NCI-H2081 (cell line): Measurements from ENCODE around the gene AAMDC.

Source experiments
- DNase-seq, 2 experiments: peaks; one replicate each; lab custom pipeline; 2025; lab: John Stamatoyannopoulos, UW

Gene AAMDC

GRCh38 chr11:77820565-77821348 lies at the start of gene AAMDC, which contains the start of gene RSF1:
Gene AAMDC (plus strand): TSS chr11:77821144. CDS start chr11:77842497, 21,353 bp downstream.
Gene RSF1 (minus strand): TSS chr11:77820722. CDS start chr11:77820714, 8 bp downstream.
- peak; percentile 96 to 99 for DNase-seq

GRCh38 chr11:77775936-77776335 lies 45.0 kb upstream of the AAMDC start:
- DNase-seq: no peak

GRCh38 chr11:77776455-77776854 lies 44.5 kb upstream of the AAMDC start:
- DNase-seq: peak; percentile 6 to 36

GRCh38 chr11:77778118-77778517 lies 42.8 kb upstream of the AAMDC start:
- DNase-seq: no peak

- DNase-seq: no peak
Observed at GRCh38 chr11:77778549-77778948, 42.4 kb upstream of the AAMDC start.

- no peak for DNase-seq
Observed at GRCh38 chr11:77779935-77780334, 41.0 kb upstream of the AAMDC start.

GRCh38 chr11:77783025-77783424 lies 37.9 kb upstream of the AAMDC start:
- no peak for DNase-seq

- no peak for DNase-seq
Observed at GRCh38 chr11:77784572-77784971, 36.4 kb upstream of the AAMDC start.

GRCh38 chr11:77789061-77789730 lies 31.7 kb upstream of the AAMDC start:
- DNase-seq: no peak

- no peak for DNase-seq
Observed at GRCh38 chr11:77789731-77790476, 31.0 kb upstream of the AAMDC start.

- DNase-seq: no peak
Observed at GRCh38 chr11:77791301-77791700, 29.6 kb upstream of the AAMDC start.

GRCh38 chr11:77793972-77794371 lies 27.0 kb upstream of the AAMDC start:
- no peak for DNase-seq

- DNase-seq: no peak
Observed at GRCh38 chr11:77799338-77799737, 21.6 kb upstream of the AAMDC start.

GRCh38 chr11:77800449-77800848 lies 20.5 kb upstream of the AAMDC start:
- DNase-seq: no peak

GRCh38 chr11:77801477-77801876 lies 19.5 kb upstream of the AAMDC start:
- DNase-seq: no peak

GRCh38 chr11:77806415-77806814 lies 14.5 kb upstream of the AAMDC start:
- DNase-seq: no peak

GRCh38 chr11:77806993-77807392 lies 14.0 kb upstream of the AAMDC start:
- no peak for DNase-seq

- no peak for DNase-seq
Observed at GRCh38 chr11:77813256-77813655, 7.7 kb upstream of the AAMDC start.

- no peak for DNase-seq
Observed at GRCh38 chr11:77814848-77815247, 6.1 kb upstream of the AAMDC start.

GRCh38 chr11:77815459-77815858 lies 5.5 kb upstream of the AAMDC start:
- DNase-seq: no peak

- DNase-seq: peak; percentile 73 to 87
Observed at GRCh38 chr11:77819411-77819920, 1.5 kb upstream of the AAMDC start.

GRCh38 chr11:77819921-77820564 lies 901 bp upstream of the AAMDC start:
- DNase-seq: peak; percentile 38 to 49
